ENCODE measurements around the gene SNRNP25. TPM values are rescaled to one million over a fixed set of nuclear protein-coding genes. Genes with fewer than 3 reads are reported as not detected.

Gene SNRNP25
- total and polyA plus RNA-seq, 4 donors: 10.3 to 30.9 (median 20.9) TPM

DNA sequence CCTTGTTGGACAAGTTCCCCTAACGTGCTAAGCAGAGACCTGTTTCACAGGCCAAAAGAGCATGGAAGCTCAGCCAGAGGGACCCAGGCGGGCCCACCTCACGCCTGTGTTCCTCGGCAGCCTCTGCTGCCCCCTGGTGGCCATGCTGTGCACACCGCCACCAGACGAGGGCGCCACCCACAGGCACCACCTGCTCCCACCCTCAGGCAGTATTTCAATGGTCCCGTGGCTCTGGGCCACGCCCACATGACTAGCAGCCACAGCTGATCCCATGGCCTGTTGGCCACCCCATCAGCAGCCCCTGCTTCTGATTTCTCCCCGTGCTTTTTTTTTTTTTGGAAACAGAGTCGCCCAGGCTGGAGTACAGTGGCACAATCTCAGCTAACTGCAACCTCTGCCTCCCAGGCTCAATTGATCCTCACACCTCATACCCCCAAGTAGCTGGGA, 43.3 kb downstream of the SNRNP25 start:
- TF ChIP-seq, protein P1, sequence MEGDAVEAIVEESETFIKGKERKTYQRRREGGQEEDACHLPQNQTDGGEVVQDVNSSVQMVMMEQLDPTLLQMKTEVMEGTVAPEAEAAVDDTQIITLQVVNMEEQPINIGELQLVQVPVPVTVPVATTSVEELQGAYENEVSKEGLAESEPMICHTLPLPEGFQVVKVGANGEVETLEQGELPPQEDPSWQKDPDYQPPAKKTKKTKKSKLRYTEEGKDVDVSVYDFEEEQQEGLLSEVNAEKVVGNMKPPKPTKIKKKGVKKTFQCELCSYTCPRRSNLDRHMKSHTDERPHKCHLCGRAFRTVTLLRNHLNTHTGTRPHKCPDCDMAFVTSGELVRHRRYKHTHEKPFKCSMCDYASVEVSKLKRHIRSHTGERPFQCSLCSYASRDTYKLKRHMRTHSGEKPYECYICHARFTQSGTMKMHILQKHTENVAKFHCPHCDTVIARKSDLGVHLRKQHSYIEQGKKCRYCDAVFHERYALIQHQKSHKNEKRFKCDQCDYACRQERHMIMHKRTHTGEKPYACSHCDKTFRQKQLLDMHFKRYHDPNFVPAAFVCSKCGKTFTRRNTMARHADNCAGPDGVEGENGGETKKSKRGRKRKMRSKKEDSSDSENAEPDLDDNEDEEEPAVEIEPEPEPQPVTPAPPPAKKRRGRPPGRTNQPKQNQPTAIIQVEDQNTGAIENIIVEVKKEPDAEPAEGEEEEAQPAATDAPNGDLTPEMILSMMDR (IDR thresholded peaks at IDR 0.05; ENCODE audit: control extremely low read depth, extremely low read depth): peak; percentile 100
- Histone ChIP-seq H3K36me3 (ENCODE audit: control insufficient read depth in 4 of 4, insufficient read depth in 4 of 4, low read length in 4 of 4) (peaks cover 0 to 25% (median 21%) of the 10 kb centered on the region in 4 donors), H3K27me3 (ENCODE audit: control insufficient read depth in 3 of 3, insufficient read depth in 3 of 3, low read length in 2 of 3) (no peaks in the 10 kb centered on the region), H3K9ac (ENCODE audit: insufficient read depth in 1 of 2, low read length in 2 of 2) (no peak overlapping the region), H3K9me3 (ENCODE audit: control insufficient read depth in 4 of 4, insufficient read depth in 3 of 4, low read length in 3 of 4) (no peaks in the 10 kb centered on the region), H3K27ac (ENCODE audit: low read depth in 1 of 2, low read length in 1 of 2) (no peak overlapping the region), H3K4me1 (ENCODE audit: control insufficient read depth in 5 of 5, insufficient read depth in 5 of 5, low read length in 5 of 5) (peaks cover 0 to 4% (median 2%) of the 10 kb centered on the region in 5 donors), H3K4me3 (no peak overlapping the region)
- WGBS, 2 donors: 7 to 11% methylated on average over 10 to 11 of the region's 11 CpGs
- ATAC-seq (ENCODE audit: insufficient read depth, low FRiP score) (peak; percentile 84), DNase-seq (peak; percentile 72 to 84 (median 75))

DNA sequence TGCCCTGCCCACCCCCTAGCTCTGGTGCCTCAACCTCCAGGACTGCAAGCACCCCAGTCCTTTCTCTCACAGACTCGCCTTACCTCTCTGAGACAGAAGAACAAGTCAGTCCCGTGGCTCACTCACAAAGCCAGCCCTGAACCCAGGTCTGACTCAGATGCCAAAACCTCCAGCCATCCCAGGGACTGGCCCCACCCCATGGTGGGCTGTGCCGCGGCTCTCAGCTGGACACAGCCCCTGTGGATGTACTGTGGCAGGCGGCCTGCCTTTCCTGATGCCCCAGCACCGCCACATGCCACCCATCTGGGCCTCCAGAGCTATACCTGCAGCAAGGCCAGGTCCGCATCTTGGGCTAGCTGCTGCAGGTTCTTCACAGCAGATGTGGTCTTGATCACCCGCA, 44.2 kb downstream of the SNRNP25 start:
- no peaks in the 10 kb centered on the region for H3K9me3 ChIP-seq (ENCODE audit: control insufficient read depth in 4 of 4, insufficient read depth in 3 of 4, low read length in 3 of 4)
- H3K4me3 ChIP-seq: no peak overlapping the region
- no peak for ATAC-seq (ENCODE audit: insufficient read depth, low FRiP score)
- TF ChIP-seq, protein P1 (IDR thresholded peaks at IDR 0.05; ENCODE audit: control extremely low read depth, extremely low read depth): no peak
- no peak for DNase-seq
- peaks cover 0 to 12% (median 2%) of the 10 kb centered on the region in 5 donors for H3K4me1 ChIP-seq (ENCODE audit: control insufficient read depth in 5 of 5, insufficient read depth in 5 of 5, low read length in 5 of 5)
- no peaks in the 10 kb centered on the region for H3K27me3 ChIP-seq (ENCODE audit: control insufficient read depth in 3 of 3, insufficient read depth in 3 of 3, low read length in 2 of 3)
- H3K27ac ChIP-seq (ENCODE audit: low read depth in 1 of 2, low read length in 1 of 2): no peak overlapping the region
- H3K9ac ChIP-seq (ENCODE audit: insufficient read depth in 1 of 2, low read length in 2 of 2): no peak overlapping the region
- 93 to 96% methylated on average over 8 of the region's 8 CpGs for WGBS, 2 donors
- H3K36me3 ChIP-seq (ENCODE audit: control insufficient read depth in 4 of 4, insufficient read depth in 4 of 4, low read length in 4 of 4): peaks cover 0 to 19% (median 17%) of the 10 kb centered on the region in 4 donors

DNA sequence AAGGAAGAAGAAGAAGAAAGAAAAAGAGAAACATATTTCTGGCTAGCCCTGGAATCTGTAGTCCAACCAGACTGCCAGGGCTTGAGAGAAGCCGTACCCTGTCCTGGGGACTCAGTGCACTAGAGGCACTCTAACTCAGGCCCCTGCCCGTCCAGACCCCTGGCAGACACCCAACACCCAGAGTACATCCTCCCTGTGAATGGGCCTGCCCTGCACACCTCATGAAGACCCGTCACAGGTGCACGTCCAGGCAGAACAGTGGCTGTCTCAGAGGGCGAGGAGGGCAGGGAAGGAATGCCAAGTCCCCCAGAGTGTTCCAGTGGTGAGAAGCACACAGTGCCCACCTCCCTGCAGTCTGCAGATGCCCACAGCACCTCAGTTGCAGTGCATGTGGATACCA, 47.4 kb downstream of the SNRNP25 start:
- Histone ChIP-seq H3K36me3 (ENCODE audit: control insufficient read depth in 4 of 4, insufficient read depth in 4 of 4, low read length in 4 of 4) (peaks cover 0 to 17% (median 16%) of the 10 kb centered on the region in 4 donors), H3K27ac (ENCODE audit: low read depth in 1 of 2, low read length in 1 of 2) (peak overlapping the region in 1 of 2 donors; percentile 75), H3K9me3 (ENCODE audit: control insufficient read depth in 4 of 4, insufficient read depth in 3 of 4, low read length in 3 of 4) (no peaks in the 10 kb centered on the region), H3K4me1 (ENCODE audit: control insufficient read depth in 5 of 5, insufficient read depth in 5 of 5, low read length in 5 of 5) (peaks cover 0 to 15% (median 2%) of the 10 kb centered on the region in 5 donors), H3K27me3 (ENCODE audit: control insufficient read depth in 3 of 3, insufficient read depth in 3 of 3, low read length in 2 of 3) (no peaks in the 10 kb centered on the region), H3K4me3 (no peak overlapping the region), H3K9ac (ENCODE audit: insufficient read depth in 1 of 2, low read length in 2 of 2) (no peak overlapping the region)
- 87% methylated on average over 5 of the region's 5 CpGs for WGBS, 2 donors
- TF ChIP-seq, protein P1 (IDR thresholded peaks at IDR 0.05; ENCODE audit: control extremely low read depth, extremely low read depth): no peak
- no peak for ATAC-seq (ENCODE audit: insufficient read depth, low FRiP score)
- no peak for DNase-seq

DNA sequence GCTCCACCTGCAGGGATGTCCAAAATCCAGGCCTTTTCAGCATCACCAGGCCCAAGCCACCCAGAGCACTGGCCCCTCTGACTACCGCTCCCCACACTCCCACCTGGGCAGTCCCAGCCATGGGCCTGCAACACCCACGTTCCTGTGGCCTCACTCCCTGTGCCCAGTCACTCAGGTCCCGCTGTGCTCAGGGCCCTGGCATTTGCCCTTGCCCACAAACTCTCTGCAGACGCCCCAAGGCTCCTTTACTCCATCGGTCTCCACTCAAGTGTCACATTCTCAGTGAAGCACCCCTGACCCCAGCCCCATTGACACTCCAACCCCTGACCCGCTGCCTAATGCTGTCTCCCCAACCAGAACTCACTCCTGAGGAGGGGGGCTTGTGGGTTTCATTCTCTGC, 48.0 kb downstream of the SNRNP25 start:
- no peaks in the 10 kb centered on the region for H3K9me3 ChIP-seq (ENCODE audit: control insufficient read depth in 4 of 4, insufficient read depth in 3 of 4, low read length in 3 of 4)
- TF ChIP-seq, protein P1 (IDR thresholded peaks at IDR 0.05; ENCODE audit: control extremely low read depth, extremely low read depth): no peak
- H3K27me3 ChIP-seq (ENCODE audit: control insufficient read depth in 3 of 3, insufficient read depth in 3 of 3, low read length in 2 of 3): no peaks in the 10 kb centered on the region
- H3K27ac ChIP-seq (ENCODE audit: low read depth in 1 of 2, low read length in 1 of 2): peak overlapping the region in 1 of 2 donors; percentile 33
- DNase-seq: no peak
- no peak for ATAC-seq (ENCODE audit: insufficient read depth, low FRiP score)
- H3K4me1 ChIP-seq (ENCODE audit: control insufficient read depth in 5 of 5, insufficient read depth in 5 of 5, low read length in 5 of 5): peaks cover 0 to 15% (median 2%) of the 10 kb centered on the region in 5 donors
- H3K36me3 ChIP-seq (ENCODE audit: control insufficient read depth in 4 of 4, insufficient read depth in 4 of 4, low read length in 4 of 4): peaks cover 0 to 16% (median 15%) of the 10 kb centered on the region in 4 donors
- H3K9ac ChIP-seq (ENCODE audit: insufficient read depth in 1 of 2, low read length in 2 of 2): no peak overlapping the region
- 85 to 96% methylated on average over 6 of the region's 6 CpGs for WGBS, 2 donors
- H3K4me3 ChIP-seq: no peak overlapping the region
